ENCODE results near the gene EEF1A1.

DNA sequence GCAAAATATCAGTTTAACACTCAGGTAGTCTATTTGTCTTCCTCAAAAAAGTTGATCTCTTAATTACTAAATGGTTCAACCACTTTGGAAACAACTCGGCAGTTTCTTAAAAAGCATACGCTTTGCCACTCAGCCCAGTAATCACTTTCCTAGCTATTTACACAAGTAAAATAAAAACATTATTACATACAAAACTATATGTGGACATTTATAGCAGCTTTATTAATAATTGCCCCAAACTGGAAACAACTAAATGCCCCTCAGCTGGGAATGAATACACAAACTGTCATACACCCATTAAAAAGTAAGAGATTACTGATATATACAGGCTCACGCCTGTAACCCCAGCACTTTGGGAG, 7.4 kb downstream of the EEF1A1 start:
- TF ChIP-seq POLR2A (IDR thresholded peaks at IDR 0.05; ENCODE audit: low read depth, low read length) (no peak), POLR2AphosphoS5 (IDR thresholded peaks at IDR 0.05; ENCODE audit: low read depth, low read length) (no peak)
